A549 treated with AZD2906 at 1 μM for 4 hours (cell line): ENCODE measurements around the gene PFDN6. TPM values are rescaled to one million over a fixed set of nuclear protein-coding genes. Genes with fewer than 3 reads are reported as not detected.

ENCODE experiments used
- total RNA-seq: library from RNA; stranded (reverse); fragments of 200-300 nt; extraction: Qiagen RNA extraction; gene quantifications from 5 replicates; pipeline ENCODE4 v1.2.3, GENCODE V29; 2022

PFDN6 gene
- total RNA-seq, result 102 to 111 TPM (median 104 TPM) in 5 replicates

DNA sequence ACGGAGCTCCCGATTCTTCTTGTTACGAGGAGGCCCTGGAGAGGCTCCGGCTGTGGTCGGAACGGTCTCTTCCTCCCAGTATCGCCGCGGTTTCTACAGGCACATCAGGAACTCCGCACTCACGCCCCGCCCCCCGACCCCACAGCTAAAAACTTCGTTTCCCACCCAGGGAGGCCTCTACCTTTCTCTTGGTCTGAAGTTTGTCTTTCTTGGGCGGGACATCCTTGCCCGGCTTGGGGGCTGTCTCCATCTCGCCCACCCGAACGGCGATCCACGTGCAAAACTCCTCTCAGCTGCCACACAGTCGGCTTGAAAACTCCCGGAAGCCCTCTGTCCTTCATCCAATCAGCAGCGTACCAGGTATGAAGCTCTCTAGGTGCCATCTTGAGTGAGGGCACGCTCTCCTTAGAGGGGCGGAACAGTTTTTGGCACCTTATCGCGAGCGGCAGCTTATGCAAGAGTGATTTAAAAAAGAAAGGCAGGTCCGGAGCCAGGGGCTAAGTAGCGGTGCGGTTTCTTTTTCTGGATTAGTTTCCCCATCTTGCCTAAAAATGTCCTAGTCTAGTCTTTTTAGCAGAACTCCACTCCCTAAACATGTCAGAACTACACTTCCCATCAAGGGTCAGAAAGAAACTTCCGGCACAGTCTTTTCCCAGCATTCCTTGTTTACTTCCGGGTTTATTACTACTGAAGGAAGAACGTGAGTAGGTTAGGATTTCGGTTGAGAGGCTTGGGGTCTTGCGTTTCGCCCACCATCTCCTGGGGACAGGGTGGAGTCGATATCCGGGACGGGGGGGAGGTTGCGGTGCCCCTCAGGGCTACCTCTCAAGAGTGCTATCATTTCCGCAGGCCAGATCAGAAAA, at the start of gene PFDN6, which contains the start of gene WDR46:
Gene PFDN6 (plus strand): TSS at position 681 of the 863 bp plus-strand sequence. CDS start 256 bp downstream, outside the sequence.
Gene WDR46 (minus strand): TSS at position 319 of the 863 bp plus-strand sequence. CDS start 69 bp downstream, at position 250.

DNA sequence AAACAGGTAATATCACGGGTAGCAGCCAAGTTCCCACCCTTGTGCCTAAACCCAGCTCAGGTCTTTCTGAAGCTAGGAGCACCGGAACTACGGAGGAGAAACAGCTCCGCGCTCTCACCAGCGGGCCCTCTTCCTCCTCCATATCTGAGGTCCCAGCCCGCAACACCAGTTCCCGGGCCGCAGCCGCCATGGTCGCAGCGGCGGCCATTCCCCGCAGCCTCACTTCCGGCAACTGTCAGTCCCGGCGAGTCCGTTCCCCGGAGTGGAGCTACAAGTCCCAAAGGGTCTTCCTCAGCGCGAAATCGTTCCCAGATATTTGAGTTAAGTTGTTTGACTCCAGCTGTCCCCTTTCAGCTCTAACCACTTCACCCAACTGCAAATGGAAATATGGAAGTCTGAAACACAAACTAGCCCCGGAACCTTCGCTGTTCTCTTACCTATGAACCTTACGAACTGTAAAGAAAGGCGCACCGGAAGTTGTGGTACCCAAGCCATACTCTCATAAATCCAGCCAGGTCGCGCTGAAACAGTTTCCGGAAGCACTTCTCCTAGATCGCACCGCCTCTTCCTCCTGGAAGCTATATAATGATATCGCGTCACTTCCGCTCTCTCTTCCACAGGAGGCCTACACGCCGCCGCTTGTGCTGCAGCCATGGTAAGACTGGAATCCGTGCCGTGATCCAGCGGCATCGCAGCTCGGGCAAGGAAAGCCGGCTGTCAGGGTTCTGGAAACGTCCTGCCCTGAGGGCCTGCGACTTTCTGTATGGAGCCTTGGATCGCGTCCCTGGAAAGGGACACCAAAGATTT, 17.7 kb upstream of the PFDN6 start, which contains the start of the genes RPS18 and VPS52:
Gene RPS18 (plus strand): TSS at position 608 of the 807 bp plus-strand sequence. CDS start 45 bp downstream, at position 653.
Gene VPS52 (minus strand): TSS at position 409 of the 807 bp plus-strand sequence. CDS start 201 bp downstream, at position 208.

DNA sequence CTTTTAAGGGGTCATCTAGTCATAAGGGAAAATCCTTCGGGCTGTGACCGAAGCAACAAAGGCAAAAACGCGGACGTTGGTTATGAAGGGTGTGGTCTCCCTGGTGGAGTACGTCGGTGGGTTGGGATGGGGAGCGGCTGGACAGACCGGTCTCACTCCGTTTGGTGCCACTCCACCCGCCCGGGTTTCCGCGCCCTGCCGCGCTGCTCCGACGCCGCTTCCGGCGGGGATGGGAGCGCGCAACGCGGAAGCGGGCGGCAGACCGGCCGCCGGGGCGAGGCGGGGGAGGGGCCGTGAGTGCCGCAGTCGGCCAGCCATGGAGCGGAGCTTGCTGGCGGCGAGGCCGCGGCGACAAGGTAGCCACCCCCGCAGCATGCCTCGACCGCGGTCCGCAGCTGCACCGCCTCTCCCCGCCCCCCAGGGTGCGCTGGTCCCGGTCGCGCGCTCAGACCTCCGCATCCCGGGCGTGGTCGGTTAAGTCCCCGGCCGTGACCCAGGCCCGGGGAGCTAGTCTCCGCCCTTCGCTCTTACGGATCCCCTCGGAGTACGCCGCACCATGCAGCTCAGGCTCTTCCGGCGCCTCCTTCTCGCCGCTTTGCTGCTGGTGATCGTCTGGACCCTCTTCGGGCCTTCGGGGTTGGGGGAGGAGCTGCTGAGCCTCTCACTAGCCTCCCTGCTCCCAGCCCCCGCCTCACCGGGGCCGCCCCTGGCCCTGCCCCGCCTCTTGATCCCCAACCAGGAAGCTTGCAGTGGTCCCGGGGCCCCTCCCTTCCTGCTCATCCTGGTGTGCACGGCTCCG, 12.3 kb upstream of the PFDN6 start, which contains the start of gene B3GALT4:
Gene B3GALT4 (plus strand): TSS at position 260 of the 799 bp plus-strand sequence. CDS start 297 bp downstream, at position 557.

DNA sequence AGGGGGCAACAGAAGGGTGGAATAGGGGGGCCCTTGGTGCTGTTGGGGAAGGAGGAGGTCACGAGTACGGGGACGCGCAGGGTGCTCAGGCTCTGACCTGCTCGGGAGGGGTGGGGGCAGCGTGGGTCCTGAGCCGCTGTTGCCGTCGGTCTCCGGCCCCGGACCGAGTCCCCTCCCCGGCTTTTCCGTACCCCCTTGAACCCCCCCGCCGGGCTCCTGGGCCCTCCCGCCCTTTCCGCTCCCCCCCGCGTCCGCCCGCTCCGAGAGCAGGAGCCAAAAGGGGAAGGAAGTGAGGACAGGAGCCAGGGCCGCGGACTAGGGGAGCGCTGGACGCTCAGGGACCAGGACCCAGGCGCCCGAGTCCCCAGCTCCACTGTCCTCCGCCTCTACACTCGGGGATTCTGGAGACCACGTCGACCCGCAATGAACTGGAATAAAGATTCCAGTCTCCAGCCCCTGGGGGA, 9.4 kb downstream of the PFDN6 start, which contains the start of gene RGL2:
Gene RGL2 (minus strand): TSS at position 170 of the 464 bp plus-strand sequence. CDS start 332 bp downstream, outside the sequence.

DNA sequence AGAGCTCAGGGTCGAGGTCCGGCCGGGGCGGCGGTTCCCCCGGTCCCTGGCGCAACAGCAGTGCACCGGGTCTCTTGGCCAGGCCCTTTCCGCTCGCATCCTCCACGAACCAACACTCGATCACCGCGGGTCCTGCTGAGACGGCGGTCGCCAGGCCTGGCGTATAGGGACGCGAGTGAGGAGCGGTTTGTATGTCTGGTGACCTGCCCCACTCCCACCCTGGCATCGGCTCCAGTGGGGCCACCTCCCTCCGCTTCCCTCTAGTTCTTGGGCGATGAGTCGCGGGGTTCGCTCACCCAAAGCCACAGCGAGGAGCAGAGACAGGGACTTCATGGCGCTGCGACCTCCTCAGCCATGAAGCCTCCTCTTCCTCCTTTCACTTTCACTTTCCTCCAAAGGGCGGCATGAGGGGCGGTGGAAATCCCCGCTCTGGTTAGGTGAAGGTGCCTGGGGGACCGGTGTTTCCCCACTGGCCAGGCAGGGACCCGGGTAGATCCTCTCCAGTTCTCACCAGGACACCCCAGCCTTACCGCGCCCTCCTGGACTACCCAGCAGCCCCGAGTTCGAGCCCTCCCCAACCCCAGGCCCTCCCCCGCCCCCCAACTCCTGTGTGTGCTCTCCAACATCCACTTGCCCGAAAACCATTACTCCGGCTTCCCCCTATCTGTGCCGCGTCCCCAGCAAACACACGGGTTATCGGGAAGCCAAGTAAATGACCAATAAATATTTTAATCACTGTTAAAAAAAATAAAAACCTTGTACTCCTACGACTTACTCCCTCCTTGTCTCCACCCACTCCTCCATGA, 24.5 kb downstream of the PFDN6 start, which contains the start of gene TAPBP:
Gene TAPBP (minus strand): TSS at position 370 of the 806 bp plus-strand sequence. CDS start 37 bp downstream, at position 333.

DNA sequence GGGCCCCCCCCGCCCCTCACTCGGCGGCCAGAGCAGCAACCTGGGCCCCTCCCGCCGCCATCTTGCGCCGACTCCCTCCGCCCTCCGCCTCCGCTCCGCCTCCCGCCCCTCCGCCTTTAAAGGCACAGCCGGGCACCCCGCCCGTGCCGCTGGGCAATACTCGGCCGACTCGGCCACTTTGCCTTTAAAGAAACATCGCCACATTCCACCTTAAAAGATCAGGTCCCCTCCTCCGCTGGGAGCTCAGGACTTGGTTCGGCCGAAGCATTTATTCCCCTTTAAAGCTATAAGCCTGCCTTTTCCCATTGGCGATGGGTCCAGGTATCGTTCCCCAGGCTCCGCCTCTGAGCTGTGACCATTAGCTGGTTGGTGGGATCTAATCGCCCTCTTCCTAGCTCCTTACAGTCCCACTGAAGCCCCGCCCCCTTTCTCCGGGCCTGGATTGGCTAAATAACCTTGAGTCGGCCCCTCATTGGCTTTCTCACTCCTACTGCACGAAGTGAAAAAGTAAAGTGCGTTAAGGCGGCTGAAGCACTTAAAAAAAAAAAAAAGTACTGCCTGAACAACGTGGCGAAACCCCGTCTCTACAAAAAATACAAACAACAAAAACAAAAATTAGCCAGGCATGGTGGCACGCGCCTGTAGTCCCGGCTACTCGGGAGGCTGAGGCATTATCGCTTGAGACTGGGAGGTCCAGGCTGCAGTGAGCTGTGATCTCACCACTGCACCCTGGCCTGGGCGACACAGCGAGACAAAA, 28.4 kb downstream of the PFDN6 start, which contains the start of gene ZBTB22:
Gene ZBTB22 (minus strand): TSS at position 76 of the 757 bp plus-strand sequence. CDS start 828 bp downstream, outside the sequence.

Other genes starting within 250 kb of the PFDN6 start
- gene HLA-DPA1, start 216.0 kb upstream of the PFDN6 start, total RNA-seq, result 0.05 to 0.11 TPM in 2 of 5 replicates, not detected in the others
- not detected in 5 replicates for gene HLA-DPB1, start 213.6 kb upstream of the PFDN6 start, total RNA-seq
- 0.31 to 0.92 TPM (median 0.81 TPM) in 5 replicates for gene COL11A2, start 97.1 kb upstream of the PFDN6 start, total RNA-seq
- 17.4 to 21.9 TPM (median 19.7 TPM) in 5 replicates for gene RXRB, start 88.9 kb upstream of the PFDN6 start, total RNA-seq
- gene SLC39A7, start 88.7 kb upstream of the PFDN6 start, total RNA-seq, result 99.7 to 114 TPM (median 108 TPM) in 5 replicates
- gene HSD17B8, start 84.9 kb upstream of the PFDN6 start, total RNA-seq, result 12.7 to 17.3 TPM (median 15.3 TPM) in 5 replicates
- 19.1 to 24.8 TPM (median 23.7 TPM) in 5 replicates for gene RING1, start 81.1 kb upstream of the PFDN6 start, total RNA-seq
- 15.1 to 18.8 TPM (median 16.1 TPM) in 5 replicates for gene VPS52, start 17.7 kb upstream of the PFDN6 start, total RNA-seq
- 2,494 to 2,625 TPM (median 2,588 TPM) in 5 replicates for gene RPS18, start 17.5 kb upstream of the PFDN6 start, total RNA-seq
- 0.67 to 1.0 TPM (median 0.95 TPM) in 5 replicates for gene B3GALT4, start 12.5 kb upstream of the PFDN6 start, total RNA-seq
- 48.1 to 55.9 TPM (median 52.1 TPM) in 5 replicates for gene WDR46, start 362 bp upstream of the PFDN6 start, total RNA-seq
- gene RGL2, start 9.3 kb downstream of the PFDN6 start, total RNA-seq, result 11.4 to 13.2 TPM (median 12.3 TPM) in 5 replicates
- 34.6 to 39.1 TPM (median 36.6 TPM) in 5 replicates for gene TAPBP, start 24.5 kb downstream of the PFDN6 start, total RNA-seq
- 2.6 to 3.7 TPM (median 3.2 TPM) in 5 replicates for gene ZBTB22, start 28.1 kb downstream of the PFDN6 start, total RNA-seq
- gene DAXX, start 33.4 kb downstream of the PFDN6 start, total RNA-seq, result 33.4 to 41.0 TPM (median 35.7 TPM) in 5 replicates
- gene KIFC1, start 102.2 kb downstream of the PFDN6 start, total RNA-seq, result 40.2 to 45.2 TPM (median 42.4 TPM) in 5 replicates
- gene PHF1, start 121.4 kb downstream of the PFDN6 start, total RNA-seq, result 10.8 to 17.1 TPM (median 16.0 TPM) in 5 replicates
- gene CUTA, start 128.5 kb downstream of the PFDN6 start, total RNA-seq, result 173 to 227 TPM (median 203 TPM) in 5 replicates
- gene SYNGAP1, start 130.5 kb downstream of the PFDN6 start, total RNA-seq, result 3.6 to 6.0 TPM (median 4.2 TPM) in 5 replicates
- gene ZBTB9, start 165.0 kb downstream of the PFDN6 start, total RNA-seq, result 10.0 to 11.6 TPM (median 10.9 TPM) in 5 replicates